SU-DHL-6 (cell line): ENCODE results near the gene SPNS1.

Source experiments
- H2AFZ ChIP-seq: fragments of 200-600 bp; sonication (generic); 2 replicates; pipeline ENCODE4 v1.6.1; 2014; ENCODE audit warnings: low read depth, mild to moderate bottlenecking, moderate library complexity, mixed read lengths, antibody characterized with exemption, low read length; ENCODE audit not compliant: severe bottlenecking
- H3F3A ChIP-seq: fragments of 200-600 bp; shearing (Covaris generic); 2 replicates; pipeline ENCODE4 v1.6.0; 2016; ENCODE audit warnings: antibody characterized with exemption, mild to moderate bottlenecking; ENCODE audit not compliant: insufficient read depth
- H3K27ac ChIP-seq: fragments of 200-600 bp; sonication (generic); 2 replicates; pipeline ENCODE4 v1.5.1; 2016; ENCODE audit warnings: low read depth, mild to moderate bottlenecking, low read length, moderate library complexity, mixed read lengths
- H3K27me3 ChIP-seq: fragments of 200-600 bp; sonication (generic), shearing (Covaris generic); 2 replicates; pipeline ENCODE4 v1.6.0; 2014; ENCODE audit warnings: mild to moderate bottlenecking, low read length
- H3K36me3 ChIP-seq: fragments of 200-600 bp; sonication (generic); 2 replicates; pipeline ENCODE4 v1.6.1; 2014; ENCODE audit warnings: mild to moderate bottlenecking, low read length, mixed read lengths
- H3K4me2 ChIP-seq: fragments of 300-600, 200-600 bp; shearing (Covaris generic), sonication (generic); 2 replicates; pipeline ENCODE4 v1.6.0; 2014; ENCODE audit warnings: low read length, low read depth, mild to moderate bottlenecking; ENCODE audit not compliant: poor library complexity, severe bottlenecking
- H3K4me3 ChIP-seq: fragments of 200-600 bp; sonication (generic); 2 replicates; pipeline ENCODE4 v1.5.1; 2014; ENCODE audit warnings: antibody characterized with exemption, low read length, mild to moderate bottlenecking, mixed read lengths; ENCODE audit not compliant: insufficient read depth, poor library complexity, severe bottlenecking
- H3K79me2 ChIP-seq: fragments of 200-600 bp; sonication (generic); 2 replicates; pipeline ENCODE4 v1.6.1; 2014; ENCODE audit warnings: mild to moderate bottlenecking, low read length, moderate library complexity; ENCODE audit not compliant: insufficient read depth
- H3K9ac ChIP-seq: fragments of 200-600 bp; sonication (generic); 2 replicates; pipeline ENCODE4 v1.7.0; 2014; ENCODE audit warnings: mild to moderate bottlenecking, low read length
- H3K9me2 ChIP-seq: fragments of 200-600 bp; sonication (generic); replicated peaks from 2 replicates; pipeline ENCODE4 v1.6.1; 2014; ENCODE audit warnings: low read length; ENCODE audit not compliant: insufficient read depth
- H3K9me3 ChIP-seq: fragments of 200-600 bp; sonication (generic); 2 replicates; pipeline ENCODE4 v1.6.1; 2014; ENCODE audit warnings: low read length, mixed read lengths; ENCODE audit not compliant: insufficient read depth
- H4K20me1 ChIP-seq: fragments of 200-600 bp; sonication (generic); 2 replicates; pipeline ENCODE4 v1.6.1; 2014; ENCODE audit warnings: low read depth, mild to moderate bottlenecking, antibody characterized with exemption, low read length, moderate library complexity, mixed read lengths
- EZH2phosphoT487 ChIP-seq: fragments of 200-600 bp; sonication (generic), shearing (Covaris generic); conservative IDR thresholded peaks from 2 replicates; pipeline ENCODE4 v1.6.1; 2018; ENCODE audit warnings: mild to moderate bottlenecking, antibody characterized with exemption, low read length, moderate library complexity, mixed read lengths
- TF ChIP-seq, protein P1 (sequence below): fragments of 200-600 bp; sonication (generic); IDR thresholded peaks from one replicate; pipeline ENCODE4 v1.5.1; 2017; ENCODE audit warnings: antibody characterized with exemption, mild to moderate bottlenecking, low read length, moderate library complexity; ENCODE audit not compliant: insufficient read depth, poor library complexity, severe bottlenecking

The SPNS1 gene

DNA sequence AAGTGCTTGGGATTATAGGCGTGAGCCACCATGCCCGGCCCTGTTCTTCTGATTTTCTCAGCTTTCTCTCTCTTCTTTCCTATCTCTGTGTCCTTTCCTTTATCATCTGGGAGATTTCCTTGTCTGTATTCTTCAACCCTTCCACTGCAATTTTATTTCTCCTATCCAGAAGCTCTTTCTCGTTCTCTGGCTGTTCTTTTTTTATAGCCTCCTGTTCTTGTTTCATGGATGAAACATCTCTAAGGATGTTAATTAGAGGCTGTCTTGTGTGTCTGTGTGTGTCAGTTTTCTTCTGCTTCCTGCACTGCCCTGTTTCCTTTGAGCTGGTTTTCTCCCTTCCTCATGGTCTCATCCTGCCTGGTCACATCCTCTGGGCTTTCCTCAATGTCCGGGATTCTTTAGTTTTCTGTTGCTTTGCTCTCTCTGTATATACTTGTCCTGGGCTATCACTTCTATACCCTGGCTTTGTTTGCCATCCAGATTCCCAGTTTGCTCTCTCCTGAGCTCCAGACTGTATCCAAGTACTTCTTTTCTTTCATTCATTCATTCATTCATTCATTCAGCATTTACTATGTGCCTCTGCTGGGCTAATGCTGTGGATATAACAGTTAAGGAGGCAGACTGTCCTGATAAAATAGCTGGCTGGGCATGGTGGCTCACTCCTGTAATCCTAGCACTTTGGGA is 12.7 kb downstream of the SPNS1 start:
- Histone ChIP-seq H3K4me2 (no peak overlapping the region), H3K4me3 (no peak overlapping the region), H2AFZ (no peak overlapping the region), H3K27ac (no peak overlapping the region), H3F3A (no peaks in the 10 kb centered on the region), H4K20me1 (no peaks in the 10 kb centered on the region), H3K9ac (no peak overlapping the region), H3K9me3 (no peaks in the 10 kb centered on the region), H3K9me2 (no peaks in the 10 kb centered on the region), H3K36me3 (no peaks in the 10 kb centered on the region), H3K27me3 (no peaks in the 10 kb centered on the region), H3K79me2 (no peaks in the 10 kb centered on the region)
- TF ChIP-seq EZH2phosphoT487, result no peak
- TF ChIP-seq, protein P1, sequence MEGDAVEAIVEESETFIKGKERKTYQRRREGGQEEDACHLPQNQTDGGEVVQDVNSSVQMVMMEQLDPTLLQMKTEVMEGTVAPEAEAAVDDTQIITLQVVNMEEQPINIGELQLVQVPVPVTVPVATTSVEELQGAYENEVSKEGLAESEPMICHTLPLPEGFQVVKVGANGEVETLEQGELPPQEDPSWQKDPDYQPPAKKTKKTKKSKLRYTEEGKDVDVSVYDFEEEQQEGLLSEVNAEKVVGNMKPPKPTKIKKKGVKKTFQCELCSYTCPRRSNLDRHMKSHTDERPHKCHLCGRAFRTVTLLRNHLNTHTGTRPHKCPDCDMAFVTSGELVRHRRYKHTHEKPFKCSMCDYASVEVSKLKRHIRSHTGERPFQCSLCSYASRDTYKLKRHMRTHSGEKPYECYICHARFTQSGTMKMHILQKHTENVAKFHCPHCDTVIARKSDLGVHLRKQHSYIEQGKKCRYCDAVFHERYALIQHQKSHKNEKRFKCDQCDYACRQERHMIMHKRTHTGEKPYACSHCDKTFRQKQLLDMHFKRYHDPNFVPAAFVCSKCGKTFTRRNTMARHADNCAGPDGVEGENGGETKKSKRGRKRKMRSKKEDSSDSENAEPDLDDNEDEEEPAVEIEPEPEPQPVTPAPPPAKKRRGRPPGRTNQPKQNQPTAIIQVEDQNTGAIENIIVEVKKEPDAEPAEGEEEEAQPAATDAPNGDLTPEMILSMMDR, result no peak

DNA sequence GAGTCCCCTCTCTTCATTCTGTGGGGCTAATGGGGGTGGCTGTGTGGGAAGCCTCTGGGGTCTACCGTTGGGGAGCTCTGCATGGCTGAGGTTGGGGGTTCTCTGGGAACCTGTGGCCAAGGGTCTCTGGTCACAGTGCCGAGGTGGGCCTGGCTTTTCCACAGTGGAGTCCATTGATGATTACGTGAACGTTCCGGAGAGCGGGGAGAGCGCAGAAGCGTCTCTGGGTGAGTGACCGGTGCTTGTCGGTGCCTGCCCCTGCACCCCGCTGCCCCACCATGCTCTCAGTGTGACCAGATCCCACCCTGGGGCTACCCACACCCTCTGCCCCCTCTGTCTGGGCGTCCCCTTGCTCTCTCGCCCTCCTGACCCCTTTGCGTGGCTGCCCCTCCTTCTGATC is 14.8 kb downstream of the SPNS1 start:
- H3K27ac ChIP-seq, result no peak overlapping the region
- no peaks in the 10 kb centered on the region for H3K79me2 ChIP-seq
- no peak for TF ChIP-seq EZH2phosphoT487
- TF ChIP-seq, protein P1, result no peak

DNA sequence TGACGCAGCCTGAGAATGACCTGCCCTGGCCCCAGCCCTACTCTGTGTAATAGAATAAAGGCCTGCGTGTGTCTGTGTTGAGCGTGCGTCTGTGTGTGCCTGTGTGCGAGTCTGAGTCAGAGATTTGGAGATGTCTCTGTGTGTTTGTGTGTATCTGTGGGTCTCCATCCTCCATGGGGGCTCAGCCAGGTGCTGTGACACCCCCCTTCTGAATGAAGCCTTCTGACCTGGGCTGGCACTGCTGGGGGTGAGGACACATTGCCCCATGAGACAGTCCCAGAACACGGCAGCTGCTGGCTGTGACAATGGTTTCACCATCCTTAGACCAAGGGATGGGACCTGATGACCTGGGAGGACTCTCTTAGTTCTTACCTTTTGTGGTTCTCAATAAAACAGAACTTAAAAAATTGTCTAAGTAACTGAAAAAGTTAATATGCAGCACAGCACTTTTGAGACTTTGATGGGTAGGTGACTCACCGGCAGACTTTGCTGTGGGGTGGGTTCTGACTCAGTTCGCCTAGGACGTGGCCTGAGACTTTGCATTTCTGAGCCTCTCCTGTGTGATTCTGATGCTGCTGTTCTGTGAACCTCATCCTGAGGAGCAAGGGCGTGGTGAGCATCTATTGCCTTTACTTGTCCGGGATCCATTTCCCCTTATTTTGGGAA is 15.9 kb downstream of the SPNS1 start:
- TF ChIP-seq, protein P1, result no peak
- TF ChIP-seq EZH2phosphoT487, result no peak
- no peak overlapping the region for H3K4me2 ChIP-seq

More for the DNA sequence above, 14.8 kb downstream of the SPNS1 start:
- H3K9me2 ChIP-seq, result no peaks in the 10 kb centered on the region
- H2AFZ ChIP-seq, result no peak overlapping the region
- no peak overlapping the region for H3K4me2 ChIP-seq
- H3K36me3 ChIP-seq, result no peaks in the 10 kb centered on the region
- H4K20me1 ChIP-seq, result no peaks in the 10 kb centered on the region
- no peak overlapping the region for H3K9ac ChIP-seq
- H3F3A ChIP-seq, result no peaks in the 10 kb centered on the region
- H3K4me3 ChIP-seq, result no peak overlapping the region
- H3K9me3 ChIP-seq, result no peaks in the 10 kb centered on the region
- H3K27me3 ChIP-seq, result no peaks in the 10 kb centered on the region

More for the DNA sequence above, 15.9 kb downstream of the SPNS1 start:
- Histone ChIP-seq H2AFZ (no peak overlapping the region), H3K4me3 (no peak overlapping the region), H3F3A (no peaks in the 10 kb centered on the region), H3K27me3 (no peaks in the 10 kb centered on the region), H3K9me2 (no peaks in the 10 kb centered on the region), H3K79me2 (no peaks in the 10 kb centered on the region), H4K20me1 (no peaks in the 10 kb centered on the region), H3K9ac (no peak overlapping the region), H3K9me3 (no peaks in the 10 kb centered on the region), H3K36me3 (no peaks in the 10 kb centered on the region), H3K27ac (no peak overlapping the region)
